BE2C (cell line): ENCODE measurements around the gene FALEC.

Experiments
- DNase-seq: peaks from one replicate; pipeline ENCODE4 v3.0.0-alpha.2; 2020
- H3K27me3 ChIP-seq: fragments of 250-450 bp; sonication (Bioruptor Pico); 2 replicates; pipeline ENCODE4 v1.5.1; 2020; ENCODE audit warnings: mild to moderate bottlenecking
- H3K36me3 ChIP-seq: fragments of 250-450 bp; sonication (Bioruptor Pico); 2 replicates; pipeline ENCODE4 v1.5.1; 2020; ENCODE audit warnings: mild to moderate bottlenecking
- H3K4me1 ChIP-seq: fragments of 250-450 bp; sonication (Bioruptor Pico); 2 replicates; pipeline ENCODE4 v1.5.1; 2020
- H3K4me3 ChIP-seq: 2 replicates; pipeline ENCODE4 v1.5.1; 2011; ENCODE audit warnings: low read depth, low read length
- H3K9me3 ChIP-seq: fragments of 250-450 bp; sonication (Bioruptor Pico); 2 replicates; pipeline ENCODE4 v1.5.1; 2020
- CTCF ChIP-seq: IDR thresholded peaks from 2 replicates; pipeline ENCODE4 v1.5.1; 2012; ENCODE audit warnings: mild to moderate bottlenecking, low read depth, low read length

The FALEC gene

GRCh38 chr1:150545486-150546032, 30.0 kb downstream of the FALEC start:
- no peak overlapping the region for H3K4me3 ChIP-seq
- no peaks in the 10 kb centered on the region for H3K36me3 ChIP-seq
- no peak for DNase-seq
- no peaks in the 10 kb centered on the region for H3K9me3 ChIP-seq
- no peaks in the 10 kb centered on the region for H3K4me1 ChIP-seq
- TF ChIP-seq CTCF = no peak
- no peaks in the 10 kb centered on the region for H3K27me3 ChIP-seq

- no peak for DNase-seq
- no peak overlapping the region for H3K4me3 ChIP-seq
- no peaks in the 10 kb centered on the region for H3K9me3 ChIP-seq
- no peaks in the 10 kb centered on the region for H3K27me3 ChIP-seq
- no peaks in the 10 kb centered on the region for H3K4me1 ChIP-seq
- H3K36me3 ChIP-seq = no peaks in the 10 kb centered on the region
- no peak for TF ChIP-seq CTCF
These were observed 30.9 kb downstream of the FALEC start for GRCh38 chr1:150546294-150546937.

GRCh38 chr1:150548324-150548631, 32.7 kb downstream of the FALEC start:
- Histone ChIP-seq H3K9me3 (no peaks in the 10 kb centered on the region), H3K4me1 (peaks cover 8% of the 10 kb centered on the region), H3K27me3 (no peaks in the 10 kb centered on the region), H3K4me3 (peak overlapping the region; percentile 61), H3K36me3 (no peaks in the 10 kb centered on the region)
- DNase-seq = no peak
- no peak; the same call in 1 of the 2 replicates for TF ChIP-seq CTCF

GRCh38 chr1:150548632-150549495, 33.3 kb downstream of the FALEC start, which contains the start of gene ADAMTSL4:
Gene ADAMTSL4, plus strand, starts transcription at chr1:150549408. Its CDS starts 2,881 bp downstream, at chr1:150552289.
- Histone ChIP-seq H3K4me1 (peaks cover 8% of the 10 kb centered on the region), H3K36me3 (no peaks in the 10 kb centered on the region), H3K27me3 (no peaks in the 10 kb centered on the region), H3K9me3 (no peaks in the 10 kb centered on the region), H3K4me3 (peak within 1 kb of the TSS; percentile 61)
- no peak for TF ChIP-seq CTCF
- peak; percentile 70 for DNase-seq

GRCh38 chr1:150549496-150550221, 34.1 kb downstream of the FALEC start:
- TF ChIP-seq CTCF = 0 out of 2 replicates have a peak, but pooled peaks have one; percentile 4
- Histone ChIP-seq H3K4me3 (peak overlapping the region; percentile 31), H3K27me3 (no peaks in the 10 kb centered on the region), H3K36me3 (no peaks in the 10 kb centered on the region), H3K4me1 (peaks cover 8% of the 10 kb centered on the region), H3K9me3 (no peaks in the 10 kb centered on the region)
- DNase-seq = no peak
